Upper lobe of left lung (tissue), 6 donors: ENCODE results near the gene LRRC3C. TPM values are rescaled to one million over a fixed set of nuclear protein-coding genes. Genes with fewer than 3 reads are reported as not detected.

Experiments used
- ATAC-seq, 2 donors: fragments of 200-7000 bp; cut with Tn5 transposase; one replicate each; pipeline ENCODE4 v1.9.1; 2022; ENCODE audit warnings: mild to moderate bottlenecking in 2 of 2, moderate library complexity in 2 of 2; ENCODE audit not compliant: low FRiP score in 2 of 2
- DNase-seq, 2 donors: peaks; one replicate each; pipeline ENCODE4 v3.0.0-alpha.2; 2019 to 2020
- H3K27ac ChIP-seq, 4 donors: fragments of 200-600 bp; sonication (generic); one replicate each; pipeline ENCODE4 v1.5.1; 2016 to 2019
- H3K27me3 ChIP-seq, 4 donors: fragments of 200-600 bp; sonication (generic); one replicate each; pipeline ENCODE4 v1.5.1; 2017 to 2019
- H3K36me3 ChIP-seq, 4 donors: fragments of 200-600 bp; sonication (generic); one replicate each; pipeline ENCODE4 v1.5.1; 2016 to 2019
- H3K4me1 ChIP-seq, 4 donors: fragments of 200-600 bp; sonication (generic); one replicate each; pipeline ENCODE4 v1.5.1; 2018 to 2019
- H3K4me3 ChIP-seq, 4 donors: fragments of 200-600 bp; sonication (generic); one replicate each; pipeline ENCODE4 v1.5.1; 2017 to 2019; ENCODE audit warnings: mild to moderate bottlenecking in 2 of 4, moderate library complexity in 1 of 4
- H3K9me3 ChIP-seq, 4 donors: fragments of 200-600 bp; sonication (generic); one replicate each; pipeline ENCODE4 v1.5.1; 2018 to 2019
- EP300 ChIP-seq, 4 donors: sonication (generic); formaldehyde crosslinking; IDR thresholded peaks; one replicate each; pipeline ENCODE4 v1.5.1; 2017; ENCODE audit warnings: antibody characterized with exemption in 4 of 4, control low read depth in 2 of 4
- POLR2A ChIP-seq, 4 donors: fragments of 450-650 bp; IDR thresholded peaks; one replicate each; pipeline ENCODE4 v1.5.1; 2016 to 2017; ENCODE audit warnings: antibody characterized with exemption in 4 of 4, mild to moderate bottlenecking in 2 of 4
- POLR2AphosphoS5 ChIP-seq, 2 donors: sonication (generic); formaldehyde crosslinking; IDR thresholded peaks; one replicate each; pipeline ENCODE4 v1.5.1; 2017; ENCODE audit warnings: antibody characterized with exemption in 2 of 2
- WGBS, 2 donors: methylation state at CpG; one replicate each; pipeline ENCODE4 v1.1.5; 2017 to 2018; 5-methylcytosine and 5-hydroxymethylcytosine counted together
- total RNA-seq, 6 donors: library from RNA; depleted of rRNA in 4 of 6; stranded (reverse); fragments of >200 nt in 4 of 6; gene quantifications; one replicate each; pipeline versions ENCODE4 v1.1.0 to v1.2.1, GENCODE V29; 2016 to 2021
- TF ChIP-seq, protein P1 (sequence below), 6 experiments: fragments of 450-650 bp in 4 of 6; fragments of 200-600 bp in 2 of 6; sonication (generic) in 2 of 6; IDR thresholded peaks; one replicate each; pipeline ENCODE4 v1.5.1; 2016 to 2019; ENCODE audit warnings: antibody characterized with exemption in 6 of 6
- donor health status: DM: no; HTN: no; CAD: no; lungs with moderate emphysema.
- donor health status: DM: no; HTN: yes; CAD: no; lungs with severe emphysema.

LRRC3C gene
- total RNA-seq, 6 donors from 2014 or later, result not detected

DNA sequence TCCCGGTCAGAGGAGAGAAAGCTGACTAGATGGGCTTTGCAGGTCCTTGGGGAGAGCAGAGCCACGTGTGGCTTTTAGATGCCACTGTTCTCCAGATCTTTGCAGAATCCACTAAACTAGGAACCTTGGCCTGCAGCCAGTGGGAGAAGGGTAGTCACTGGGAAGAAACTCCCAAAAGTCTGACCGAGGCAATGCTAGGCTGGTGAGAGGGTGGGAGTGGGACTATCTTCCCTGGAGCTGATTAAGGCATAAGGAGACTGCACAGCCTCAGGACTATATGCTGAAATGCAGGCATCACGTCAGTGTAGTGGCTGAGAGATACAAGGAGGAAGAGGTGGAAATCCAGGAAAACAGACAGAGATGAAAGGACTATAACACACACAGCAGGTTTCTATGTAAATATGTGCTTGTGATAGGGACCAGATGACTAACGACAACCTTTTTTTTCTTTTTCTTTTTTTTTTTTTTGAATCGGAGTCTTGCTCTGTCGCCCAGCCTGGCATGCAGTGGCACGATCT, 33.1 kb downstream of the LRRC3C start:
- no peaks in the 10 kb centered on the region for H3K36me3 ChIP-seq
- 68 to 78% methylated on average over 8 of the region's 8 CpGs for WGBS, 2 donors
- H3K4me1 ChIP-seq, result peaks cover 0 to 4% (median 4%) of the 10 kb centered on the region in 4 donors
- TF ChIP-seq, protein P1, sequence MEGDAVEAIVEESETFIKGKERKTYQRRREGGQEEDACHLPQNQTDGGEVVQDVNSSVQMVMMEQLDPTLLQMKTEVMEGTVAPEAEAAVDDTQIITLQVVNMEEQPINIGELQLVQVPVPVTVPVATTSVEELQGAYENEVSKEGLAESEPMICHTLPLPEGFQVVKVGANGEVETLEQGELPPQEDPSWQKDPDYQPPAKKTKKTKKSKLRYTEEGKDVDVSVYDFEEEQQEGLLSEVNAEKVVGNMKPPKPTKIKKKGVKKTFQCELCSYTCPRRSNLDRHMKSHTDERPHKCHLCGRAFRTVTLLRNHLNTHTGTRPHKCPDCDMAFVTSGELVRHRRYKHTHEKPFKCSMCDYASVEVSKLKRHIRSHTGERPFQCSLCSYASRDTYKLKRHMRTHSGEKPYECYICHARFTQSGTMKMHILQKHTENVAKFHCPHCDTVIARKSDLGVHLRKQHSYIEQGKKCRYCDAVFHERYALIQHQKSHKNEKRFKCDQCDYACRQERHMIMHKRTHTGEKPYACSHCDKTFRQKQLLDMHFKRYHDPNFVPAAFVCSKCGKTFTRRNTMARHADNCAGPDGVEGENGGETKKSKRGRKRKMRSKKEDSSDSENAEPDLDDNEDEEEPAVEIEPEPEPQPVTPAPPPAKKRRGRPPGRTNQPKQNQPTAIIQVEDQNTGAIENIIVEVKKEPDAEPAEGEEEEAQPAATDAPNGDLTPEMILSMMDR (IDR thresholded peaks at IDR 0.05), result no peak
- no peak for TF ChIP-seq EP300 (IDR thresholded peaks at IDR 0.05)
- no peak for TF ChIP-seq POLR2A (IDR thresholded peaks at IDR 0.05)
- no peak for TF ChIP-seq POLR2AphosphoS5 (IDR thresholded peaks at IDR 0.05)
- ATAC-seq (no peak), DNase-seq (no peak)
- no peak overlapping the region for H3K4me3 ChIP-seq
- H3K27ac ChIP-seq, result no peak overlapping the region
- no peaks in the 10 kb centered on the region for H3K9me3 ChIP-seq
- H3K27me3 ChIP-seq, result no peaks in the 10 kb centered on the region

GRCh38 chr17:39962642-39963220, 35.2 kb downstream of the LRRC3C start, which contains the start of gene GSDMA:
Gene GSDMA, plus strand, starts transcription at chr17:39963004. Its CDS starts 2,684 bp downstream, at chr17:39965688.
- TF ChIP-seq EP300 (IDR thresholded peaks at IDR 0.05) (no peak), POLR2AphosphoS5 (IDR thresholded peaks at IDR 0.05) (no peak), POLR2A (IDR thresholded peaks at IDR 0.05) (no peak)
- TF ChIP-seq, protein P1 (IDR thresholded peaks at IDR 0.05), result no peak
- no peak within 1 kb of the TSS for H3K4me3 ChIP-seq
- H3K4me1 ChIP-seq, result peaks cover 0 to 8% (median 4%) of the 10 kb centered on the region in 4 donors
- H3K27me3 ChIP-seq, result no peaks in the 10 kb centered on the region
- no peaks in the 10 kb centered on the region for H3K36me3 ChIP-seq
- 36 to 60% methylated on average over 2 to 6 of the region's 6 CpGs for WGBS, 2 donors
- H3K27ac ChIP-seq, result no peak within 1 kb of the TSS
- H3K9me3 ChIP-seq, result no peaks in the 10 kb centered on the region
- ATAC-seq, result no peak
- DNase-seq, result no peak

DNA sequence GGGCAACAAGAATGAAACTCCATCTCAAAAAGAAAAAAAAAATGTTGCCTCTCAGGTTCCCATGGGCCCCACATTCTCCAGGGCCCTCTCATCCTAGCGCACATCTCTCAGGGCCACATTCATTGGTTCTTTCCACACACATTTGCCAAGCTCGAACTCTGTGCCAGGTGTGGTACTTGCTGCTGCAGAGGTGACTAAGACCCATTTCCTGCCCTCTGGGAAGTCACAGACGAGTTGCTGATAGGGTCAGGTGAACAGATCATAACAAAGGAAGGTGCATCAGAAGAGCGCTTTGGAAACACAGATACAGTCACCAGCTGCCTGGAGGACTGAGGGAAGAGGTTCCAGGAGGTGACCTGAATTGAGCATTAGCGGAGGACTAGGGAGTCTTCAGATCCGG, 36.3 kb downstream of the LRRC3C start:
- no peak overlapping the region for H3K27ac ChIP-seq
- TF ChIP-seq POLR2AphosphoS5 (IDR thresholded peaks at IDR 0.05) (no peak), EP300 (IDR thresholded peaks at IDR 0.05) (no peak), POLR2A (IDR thresholded peaks at IDR 0.05) (no peak)
- TF ChIP-seq, protein P1 (IDR thresholded peaks at IDR 0.05), result no peak
- no peak overlapping the region for H3K4me3 ChIP-seq
- WGBS, 2 donors, result 64 to 70% methylated on average over 6 of the region's 6 CpGs
- H3K9me3 ChIP-seq, result no peaks in the 10 kb centered on the region
- H3K4me1 ChIP-seq, result peaks cover 0 to 8% (median 4%) of the 10 kb centered on the region in 4 donors
- no peaks in the 10 kb centered on the region for H3K27me3 ChIP-seq
- DNase-seq (no peak), ATAC-seq (no peak)
- no peaks in the 10 kb centered on the region for H3K36me3 ChIP-seq

DNA sequence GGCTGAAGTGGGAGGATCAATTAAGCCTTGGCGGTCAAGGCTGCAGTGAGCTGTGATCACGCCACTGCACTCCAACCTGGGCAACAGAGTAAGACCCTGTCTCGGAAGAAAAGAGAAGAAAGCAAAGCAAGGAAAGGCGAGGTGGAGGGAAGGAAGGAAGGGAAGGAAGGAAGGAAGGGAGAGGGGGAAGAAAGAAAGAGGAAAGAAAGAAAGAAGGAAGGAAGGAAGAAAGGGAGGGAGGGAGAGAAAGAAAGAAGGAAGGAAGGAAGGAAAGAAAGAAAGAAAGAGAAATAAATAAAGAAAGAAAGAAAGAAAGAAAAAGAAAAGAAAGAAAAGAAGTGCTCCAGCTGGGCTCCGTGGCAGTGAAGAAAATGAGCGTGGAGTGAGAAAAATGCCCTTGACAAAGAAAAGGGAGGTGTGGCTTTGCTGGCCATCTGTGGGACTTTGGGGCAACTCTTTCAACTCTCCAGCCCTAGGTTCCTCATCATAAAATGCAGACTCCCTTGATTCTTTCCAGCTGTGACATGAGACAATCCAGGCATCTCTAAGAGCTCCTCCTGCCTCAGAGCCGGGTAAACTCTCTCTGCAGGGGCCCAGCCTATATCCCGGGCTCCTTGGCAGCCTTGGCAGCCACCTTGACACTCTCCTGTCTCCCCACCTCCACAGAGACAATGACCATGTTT, 37.6 kb downstream of the LRRC3C start:
- no peak for ATAC-seq
- Histone ChIP-seq H3K4me1 (peaks cover 0 to 7% (median 1%) of the 10 kb centered on the region in 4 donors), H3K36me3 (no peaks in the 10 kb centered on the region), H3K27me3 (no peaks in the 10 kb centered on the region), H3K9me3 (no peaks in the 10 kb centered on the region), H3K4me3 (no peak overlapping the region), H3K27ac (no peak overlapping the region)
- TF ChIP-seq EP300 (IDR thresholded peaks at IDR 0.05), result no peak
- TF ChIP-seq POLR2A (IDR thresholded peaks at IDR 0.05), result no peak
- no peak for TF ChIP-seq POLR2AphosphoS5 (IDR thresholded peaks at IDR 0.05)
- TF ChIP-seq, protein P1 (IDR thresholded peaks at IDR 0.05), result no peak
- 66 to 73% methylated on average over 6 to 8 of the region's 8 CpGs for WGBS, 2 donors
- no peak for DNase-seq
